Liver (tissue), 9 donors: ENCODE measurements around the gene IFITM10. TPM values are rescaled to one million over a fixed set of nuclear protein-coding genes. Genes with fewer than 3 reads are reported as not detected.

Experiments
- DNase-seq: peaks from one replicate; pipeline ENCODE4 v3.0.0-alpha.2; 2017; ENCODE audit warnings: low spot score
- H3K27ac ChIP-seq, 2 donors: one replicate each; pipeline ENCODE4 v1.7.0; 2013; ENCODE audit warnings: inconsistent platforms in 2 of 2, low read length in 2 of 2, control low read depth in 1 of 2, low read depth in 1 of 2, mild to moderate bottlenecking in 1 of 2
- H3K27me3 ChIP-seq, 4 donors: one replicate each; pipeline versions ENCODE4 v1.6.1 to v1.7.0; 2013; ENCODE audit warnings: low read length in 3 of 4, inconsistent platforms in 1 of 4, mild to moderate bottlenecking in 1 of 4, moderate library complexity in 1 of 4; ENCODE audit not compliant: control insufficient read depth in 4 of 4, insufficient read depth in 4 of 4
- H3K36me3 ChIP-seq, 4 donors: one replicate each; pipeline versions ENCODE4 v1.6.1 to v1.7.0; 2013; ENCODE audit warnings: low read length in 3 of 4, mild to moderate bottlenecking in 3 of 4, low read depth in 1 of 4, moderate library complexity in 1 of 4; ENCODE audit not compliant: control insufficient read depth in 4 of 4, insufficient read depth in 3 of 4
- H3K4me1 ChIP-seq, 4 donors: one replicate each; pipeline versions ENCODE4 v1.6.1 to v1.7.0; 2013; ENCODE audit warnings: low read length in 3 of 4, mild to moderate bottlenecking in 3 of 4, moderate library complexity in 1 of 4; ENCODE audit not compliant: control insufficient read depth in 4 of 4, insufficient read depth in 4 of 4
- H3K4me3 ChIP-seq, 3 donors: one replicate each; pipeline versions ENCODE4 v1.6.1 to v1.7.0; 2013; ENCODE audit warnings: low read length in 3 of 3, control low read depth in 1 of 3, low read depth in 1 of 3, mild to moderate bottlenecking in 1 of 3
- H3K9ac ChIP-seq, 2 donors: one replicate each; pipeline ENCODE4 v1.7.0; 2013; ENCODE audit warnings: low read length in 2 of 2, mild to moderate bottlenecking in 2 of 2, moderate library complexity in 2 of 2, control low read depth in 1 of 2, low read depth in 1 of 2
- H3K9me3 ChIP-seq, 4 donors: one replicate each; pipeline versions ENCODE4 v1.6.1 to v1.7.0; 2013; ENCODE audit warnings: low read length in 3 of 4; ENCODE audit not compliant: control insufficient read depth in 4 of 4
- EGR1 ChIP-seq, 2 donors: IDR thresholded peaks; 2 replicates each; pipeline ENCODE4 v1.6.1; 2016 to 2018; ENCODE audit warnings: antibody characterized with exemption in 2 of 2, low read depth in 2 of 2
- FOXA1 ChIP-seq: IDR thresholded peaks from 2 replicates; pipeline ENCODE4 v1.6.1; 2016; ENCODE audit warnings: antibody characterized with exemption
- FOXA2 ChIP-seq: IDR thresholded peaks from 2 replicates; pipeline ENCODE4 v1.6.1; 2016; ENCODE audit warnings: antibody characterized with exemption
- GABPA ChIP-seq, 2 donors: IDR thresholded peaks in 1 of 2; conservative IDR thresholded peaks in 1 of 2; 2 replicates each; pipeline ENCODE4 v1.6.1; 2016; ENCODE audit warnings: antibody characterized with exemption in 2 of 2, mild to moderate bottlenecking in 1 of 2, moderate library complexity in 1 of 2
- HNF4A ChIP-seq, 2 donors: conservative IDR thresholded peaks; 2 replicates each; pipeline ENCODE4 v1.6.1; 2016; ENCODE audit warnings: antibody characterized with exemption in 2 of 2, mild to moderate bottlenecking in 2 of 2
- HNF4G ChIP-seq: IDR thresholded peaks from 2 replicates; pipeline ENCODE4 v1.6.1; 2016; ENCODE audit warnings: antibody characterized with exemption
- JUND ChIP-seq, 2 donors: IDR thresholded peaks; 2 replicates each; pipeline ENCODE4 v1.6.1; 2016; ENCODE audit warnings: antibody characterized with exemption in 2 of 2
- NR2F2 ChIP-seq: IDR thresholded peaks from 2 replicates; pipeline ENCODE4 v1.6.1; 2016; ENCODE audit warnings: antibody characterized with exemption
- RAD21 ChIP-seq, 2 donors: IDR thresholded peaks; 2 replicates each; pipeline ENCODE4 v1.6.1; 2016; ENCODE audit warnings: antibody characterized with exemption in 2 of 2, mild to moderate bottlenecking in 2 of 2
- RXRA ChIP-seq, 2 donors: IDR thresholded peaks; 2 replicates each; pipeline ENCODE4 v1.6.1; 2017 to 2018; ENCODE audit warnings: antibody characterized with exemption in 2 of 2, mild to moderate bottlenecking in 1 of 2
- SP1 ChIP-seq: IDR thresholded peaks from 2 replicates; pipeline ENCODE4 v1.6.1; 2018; ENCODE audit warnings: antibody characterized with exemption, mild to moderate bottlenecking
- TAF1 ChIP-seq: conservative IDR thresholded peaks from 2 replicates; pipeline ENCODE4 v1.6.1; 2016; ENCODE audit warnings: antibody characterized with exemption, mild to moderate bottlenecking
- YY1 ChIP-seq: IDR thresholded peaks from 2 replicates; pipeline ENCODE4 v1.6.1; 2016; ENCODE audit warnings: antibody characterized with exemption, mild to moderate bottlenecking
- WGBS: extraction: QIAGEN DNeasy Blood & Tissue Kit; methylation state at CpG from one replicate; pipeline ENCODE4 v1.1.7; 2013; 5-methylcytosine and 5-hydroxymethylcytosine counted together
- polyA plus RNA-seq, 2 donors: library from polyadenylated mRNA; stranded (reverse) in 1 of 2; unstranded in 1 of 2; fragments of 200-250 nt in 1 of 2; fragments of >200 nt in 1 of 2; fragmentation: Nextera tagmentation in 1 of 2; extraction: Ambion mirVana in 1 of 2; gene quantifications; one replicate each; pipeline versions ENCODE4 v1.2.1 to v1.2.3, GENCODE V29; 2013 to 2015
- total RNA-seq, 2 donors: library from RNA; depleted of rRNA; stranded (reverse); fragments of >200 nt; gene quantifications; one replicate each; pipeline ENCODE4 v1.2.3, GENCODE V29; 2014
- TF ChIP-seq, protein P1 (sequence below): fragments of 150-350 bp; IDR thresholded peaks from 2 replicates; pipeline ENCODE4 v1.5.1; 2017; ENCODE audit warnings: improper control_type of control experiment, low read depth, low read length; ENCODE audit not compliant: missing input control
- TF ChIP-seq, protein P2 (sequence below): IDR thresholded peaks from 2 replicates; pipeline ENCODE4 v1.6.1; 2016; ENCODE audit warnings: antibody characterized with exemption, mild to moderate bottlenecking
- TF ChIP-seq, protein P3 (sequence below): IDR thresholded peaks from 2 replicates; pipeline ENCODE4 v1.6.1; 2016; ENCODE audit warnings: antibody characterized with exemption
- TF ChIP-seq, protein P4 (sequence below): IDR thresholded peaks from 2 replicates; pipeline ENCODE4 v1.6.1; 2016; ENCODE audit warnings: antibody characterized with exemption
- TF ChIP-seq, protein P5 (sequence below): IDR thresholded peaks from 2 replicates; pipeline ENCODE4 v1.6.1; 2016; ENCODE audit warnings: antibody characterized with exemption
- donor health status: healthy.
- donor health status: healthy.
- donor health status: healthy.
- donor health status: healthy.
- donor health status: healthy.

Gene IFITM10
- total and polyA plus RNA-seq, 4 donors = 0.14 to 8.5 (median 1.8) TPM

DNA sequence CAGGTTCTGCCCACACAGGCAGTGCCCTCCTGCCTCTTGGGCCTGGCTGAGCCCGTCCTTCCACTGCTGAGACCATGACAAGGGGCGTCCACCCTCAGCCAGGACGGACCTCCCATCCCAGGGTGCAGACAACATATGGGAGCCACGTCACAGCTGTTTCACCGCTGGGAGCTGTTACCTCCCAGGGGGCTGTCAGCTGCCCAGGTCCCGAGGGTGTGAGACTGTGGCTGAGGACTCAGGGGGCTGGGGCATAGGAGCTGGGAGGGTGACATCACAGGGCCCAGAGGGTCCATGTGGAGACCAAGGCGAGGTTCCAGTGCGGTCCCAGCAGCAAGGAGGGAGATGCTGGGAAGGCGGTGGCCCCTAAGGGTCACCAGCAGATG is 31.2 kb upstream of the IFITM10 start (continued):
- TF ChIP-seq RAD21 (IDR thresholded peaks at IDR 0.05) = no peak
- TF ChIP-seq, protein P1, sequence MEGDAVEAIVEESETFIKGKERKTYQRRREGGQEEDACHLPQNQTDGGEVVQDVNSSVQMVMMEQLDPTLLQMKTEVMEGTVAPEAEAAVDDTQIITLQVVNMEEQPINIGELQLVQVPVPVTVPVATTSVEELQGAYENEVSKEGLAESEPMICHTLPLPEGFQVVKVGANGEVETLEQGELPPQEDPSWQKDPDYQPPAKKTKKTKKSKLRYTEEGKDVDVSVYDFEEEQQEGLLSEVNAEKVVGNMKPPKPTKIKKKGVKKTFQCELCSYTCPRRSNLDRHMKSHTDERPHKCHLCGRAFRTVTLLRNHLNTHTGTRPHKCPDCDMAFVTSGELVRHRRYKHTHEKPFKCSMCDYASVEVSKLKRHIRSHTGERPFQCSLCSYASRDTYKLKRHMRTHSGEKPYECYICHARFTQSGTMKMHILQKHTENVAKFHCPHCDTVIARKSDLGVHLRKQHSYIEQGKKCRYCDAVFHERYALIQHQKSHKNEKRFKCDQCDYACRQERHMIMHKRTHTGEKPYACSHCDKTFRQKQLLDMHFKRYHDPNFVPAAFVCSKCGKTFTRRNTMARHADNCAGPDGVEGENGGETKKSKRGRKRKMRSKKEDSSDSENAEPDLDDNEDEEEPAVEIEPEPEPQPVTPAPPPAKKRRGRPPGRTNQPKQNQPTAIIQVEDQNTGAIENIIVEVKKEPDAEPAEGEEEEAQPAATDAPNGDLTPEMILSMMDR = no peak

DNA sequence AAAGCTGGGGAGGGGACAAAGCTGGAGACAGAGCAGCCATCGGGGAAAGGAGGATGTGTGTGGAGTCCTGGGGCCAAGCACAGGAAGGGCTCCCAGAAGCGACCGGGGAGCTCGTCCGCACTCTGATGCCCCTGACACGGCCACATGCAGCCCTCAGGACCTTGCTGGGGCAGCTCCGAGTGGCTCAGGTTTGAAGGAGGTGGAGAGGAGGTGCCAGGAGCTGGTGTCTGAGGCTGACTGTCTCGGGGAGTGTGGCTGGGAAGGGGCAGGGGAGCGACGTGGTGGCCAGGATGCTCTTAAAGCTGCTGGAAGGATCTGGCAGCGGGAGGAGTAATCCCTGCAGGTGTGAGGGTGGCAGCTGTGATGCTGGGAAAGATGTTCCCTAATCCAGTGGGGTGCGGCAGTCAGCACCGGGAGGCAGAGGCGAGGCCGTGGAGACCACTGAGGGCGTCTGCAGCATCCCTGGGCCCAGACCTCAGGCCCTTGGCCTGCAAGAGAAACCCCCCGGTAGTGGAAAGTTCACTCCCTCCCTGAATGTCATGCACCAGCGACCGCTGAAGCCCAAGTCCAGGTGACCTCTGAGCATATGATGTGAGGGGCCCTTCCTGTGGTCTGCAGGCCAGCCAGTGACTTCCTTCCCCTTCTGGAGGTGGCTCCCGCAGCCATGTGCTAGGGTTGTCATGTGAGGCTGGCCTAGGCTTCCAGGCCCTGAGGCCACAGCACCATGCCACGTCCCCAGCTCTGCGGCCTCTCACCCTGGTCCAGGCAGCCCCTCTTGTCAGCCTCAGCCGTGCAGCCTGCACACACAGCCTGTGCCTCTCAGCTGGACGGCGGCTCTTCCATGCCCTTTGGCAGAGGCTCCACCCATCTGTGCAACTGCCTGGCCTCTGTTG is 30.6 kb upstream of the IFITM10 start:
- Histone ChIP-seq H3K27me3 (no peaks in the 10 kb centered on the region), H3K4me3 (no peak overlapping the region), H3K9ac (no peak overlapping the region), H3K4me1 (peaks cover 0 to 4% (median 0%) of the 10 kb centered on the region in 4 donors), H3K36me3 (no peaks in the 10 kb centered on the region), H3K9me3 (no peaks in the 10 kb centered on the region), H3K27ac (peak overlapping the region in 1 of 2 donors; percentile 10)
- WGBS = 72% methylated on average over 25 of the region's 25 CpGs
- DNase-seq = peak; percentile 33
- TF ChIP-seq HNF4A (conservative IDR thresholded peaks at IDR 0.05) (no peak), JUND (IDR thresholded peaks at IDR 0.05) (no peak), RXRA (IDR thresholded peaks at IDR 0.05) (no peak), FOXA1 (no peak), EGR1 (IDR thresholded peaks at IDR 0.05; ENCODE audit: low read depth in 2 of 2) (no peak), SP1 (no peak), TAF1 (no peak), NR2F2 (no peak), RAD21 (IDR thresholded peaks at IDR 0.05) (no peak), HNF4G (no peak), GABPA (IDR thresholded peaks at IDR 0.05 in 1 of 2, conservative IDR thresholded peaks at IDR 0.05 in 1 of 2) (no peak), FOXA2 (no peak), YY1 (no peak)
- TF ChIP-seq, protein P2, sequence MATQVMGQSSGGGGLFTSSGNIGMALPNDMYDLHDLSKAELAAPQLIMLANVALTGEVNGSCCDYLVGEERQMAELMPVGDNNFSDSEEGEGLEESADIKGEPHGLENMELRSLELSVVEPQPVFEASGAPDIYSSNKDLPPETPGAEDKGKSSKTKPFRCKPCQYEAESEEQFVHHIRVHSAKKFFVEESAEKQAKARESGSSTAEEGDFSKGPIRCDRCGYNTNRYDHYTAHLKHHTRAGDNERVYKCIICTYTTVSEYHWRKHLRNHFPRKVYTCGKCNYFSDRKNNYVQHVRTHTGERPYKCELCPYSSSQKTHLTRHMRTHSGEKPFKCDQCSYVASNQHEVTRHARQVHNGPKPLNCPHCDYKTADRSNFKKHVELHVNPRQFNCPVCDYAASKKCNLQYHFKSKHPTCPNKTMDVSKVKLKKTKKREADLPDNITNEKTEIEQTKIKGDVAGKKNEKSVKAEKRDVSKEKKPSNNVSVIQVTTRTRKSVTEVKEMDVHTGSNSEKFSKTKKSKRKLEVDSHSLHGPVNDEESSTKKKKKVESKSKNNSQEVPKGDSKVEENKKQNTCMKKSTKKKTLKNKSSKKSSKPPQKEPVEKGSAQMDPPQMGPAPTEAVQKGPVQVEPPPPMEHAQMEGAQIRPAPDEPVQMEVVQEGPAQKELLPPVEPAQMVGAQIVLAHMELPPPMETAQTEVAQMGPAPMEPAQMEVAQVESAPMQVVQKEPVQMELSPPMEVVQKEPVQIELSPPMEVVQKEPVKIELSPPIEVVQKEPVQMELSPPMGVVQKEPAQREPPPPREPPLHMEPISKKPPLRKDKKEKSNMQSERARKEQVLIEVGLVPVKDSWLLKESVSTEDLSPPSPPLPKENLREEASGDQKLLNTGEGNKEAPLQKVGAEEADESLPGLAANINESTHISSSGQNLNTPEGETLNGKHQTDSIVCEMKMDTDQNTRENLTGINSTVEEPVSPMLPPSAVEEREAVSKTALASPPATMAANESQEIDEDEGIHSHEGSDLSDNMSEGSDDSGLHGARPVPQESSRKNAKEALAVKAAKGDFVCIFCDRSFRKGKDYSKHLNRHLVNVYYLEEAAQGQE = no peak
- TF ChIP-seq, protein P1 = no peak
- TF ChIP-seq, protein P3, sequence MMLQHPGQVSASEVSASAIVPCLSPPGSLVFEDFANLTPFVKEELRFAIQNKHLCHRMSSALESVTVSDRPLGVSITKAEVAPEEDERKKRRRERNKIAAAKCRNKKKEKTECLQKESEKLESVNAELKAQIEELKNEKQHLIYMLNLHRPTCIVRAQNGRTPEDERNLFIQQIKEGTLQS = no peak
- TF ChIP-seq, protein P4, sequence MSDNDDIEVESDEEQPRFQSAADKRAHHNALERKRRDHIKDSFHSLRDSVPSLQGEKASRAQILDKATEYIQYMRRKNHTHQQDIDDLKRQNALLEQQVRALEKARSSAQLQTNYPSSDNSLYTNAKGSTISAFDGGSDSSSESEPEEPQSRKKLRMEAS = no peak
- TF ChIP-seq, protein P5, sequence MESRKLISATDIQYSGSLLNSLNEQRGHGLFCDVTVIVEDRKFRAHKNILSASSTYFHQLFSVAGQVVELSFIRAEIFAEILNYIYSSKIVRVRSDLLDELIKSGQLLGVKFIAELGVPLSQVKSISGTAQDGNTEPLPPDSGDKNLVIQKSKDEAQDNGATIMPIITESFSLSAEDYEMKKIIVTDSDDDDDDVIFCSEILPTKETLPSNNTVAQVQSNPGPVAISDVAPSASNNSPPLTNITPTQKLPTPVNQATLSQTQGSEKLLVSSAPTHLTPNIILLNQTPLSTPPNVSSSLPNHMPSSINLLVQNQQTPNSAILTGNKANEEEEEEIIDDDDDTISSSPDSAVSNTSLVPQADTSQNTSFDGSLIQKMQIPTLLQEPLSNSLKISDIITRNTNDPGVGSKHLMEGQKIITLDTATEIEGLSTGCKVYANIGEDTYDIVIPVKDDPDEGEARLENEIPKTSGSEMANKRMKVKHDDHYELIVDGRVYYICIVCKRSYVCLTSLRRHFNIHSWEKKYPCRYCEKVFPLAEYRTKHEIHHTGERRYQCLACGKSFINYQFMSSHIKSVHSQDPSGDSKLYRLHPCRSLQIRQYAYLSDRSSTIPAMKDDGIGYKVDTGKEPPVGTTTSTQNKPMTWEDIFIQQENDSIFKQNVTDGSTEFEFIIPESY = no peak
